SH-SY5Y (cell line): ENCODE measurements around the gene MYH16.

Experiments used
- GATA2 ChIP-seq: IDR thresholded peaks from 2 replicates; pipeline ENCODE4 v1.6.1; 2011; ENCODE audit warnings: mild to moderate bottlenecking, low read depth, low read length
- GATA3 ChIP-seq: IDR thresholded peaks from 2 replicates; pipeline ENCODE4 v1.6.1; 2011; ENCODE audit warnings: low read depth, mild to moderate bottlenecking, low read length, moderate library complexity

DNA sequence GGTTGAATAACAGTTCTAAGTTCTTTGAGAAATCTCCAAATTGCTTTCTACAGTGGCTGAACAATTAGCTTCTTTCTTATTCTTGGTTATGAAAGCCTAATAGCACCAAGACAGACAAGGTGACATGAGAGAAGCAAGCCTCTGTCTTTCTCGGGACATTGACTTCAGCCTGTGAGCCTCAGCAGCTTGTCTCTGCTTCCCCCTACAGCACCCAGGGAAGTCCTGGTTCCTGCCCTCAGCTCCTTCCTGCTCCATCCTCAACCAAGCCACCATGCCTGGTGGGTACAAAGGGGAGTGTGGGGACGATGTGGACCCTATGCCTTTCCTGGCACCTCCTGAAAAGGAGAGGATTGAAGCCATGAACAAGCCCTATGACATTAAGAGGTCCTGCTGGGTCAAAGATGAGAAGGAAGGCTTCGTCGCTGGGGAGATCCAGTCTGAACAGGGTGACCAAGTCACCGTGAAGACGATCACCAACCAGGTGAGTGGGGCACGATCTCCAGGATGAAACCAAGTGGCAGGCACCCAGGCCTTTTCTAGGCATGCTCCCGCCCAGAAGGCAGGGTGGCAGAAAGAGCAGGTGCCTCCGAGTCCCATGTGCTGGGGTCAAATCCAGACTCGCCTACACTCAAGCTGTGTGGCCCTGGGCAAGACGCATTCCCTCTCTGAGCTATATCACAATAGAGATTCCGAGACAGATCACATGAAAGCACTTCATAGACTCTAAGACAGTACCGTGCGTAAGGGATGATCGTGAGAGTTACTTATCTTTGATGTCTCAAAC lies 33.9 kb upstream of the MYH16 start:
- TF ChIP-seq GATA3, result no peak
- TF ChIP-seq GATA2, result no peak
